ENCODE results near the gene DOCK4.

Gene DOCK4

GRCh38 chr7:111750228-111750627, 456.0 kb downstream of the DOCK4 start:
- no peak for DNase-seq

- no peak for DNase-seq
Observed at GRCh38 chr7:111749625-111750024, 456.6 kb downstream of the DOCK4 start.

DNA sequence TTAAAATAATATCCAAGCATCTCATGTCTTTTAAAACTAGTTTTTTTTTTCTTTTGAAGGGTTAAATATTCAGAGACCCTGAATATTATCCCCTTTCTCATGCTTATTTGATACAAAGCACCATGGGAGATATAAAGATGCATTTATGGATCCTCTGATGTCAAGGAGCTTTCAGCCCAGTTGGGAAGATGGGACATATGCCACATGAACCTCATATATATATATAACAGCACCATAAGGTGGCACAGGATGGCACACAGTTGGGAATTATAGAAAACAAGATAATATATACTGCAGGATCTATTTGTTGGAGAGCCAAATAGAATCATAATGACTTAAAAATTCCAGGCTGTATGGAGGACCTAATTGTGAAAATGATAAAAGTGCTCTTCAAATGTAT, 458.5 kb downstream of the DOCK4 start:
- no peak for DNase-seq

DNA sequence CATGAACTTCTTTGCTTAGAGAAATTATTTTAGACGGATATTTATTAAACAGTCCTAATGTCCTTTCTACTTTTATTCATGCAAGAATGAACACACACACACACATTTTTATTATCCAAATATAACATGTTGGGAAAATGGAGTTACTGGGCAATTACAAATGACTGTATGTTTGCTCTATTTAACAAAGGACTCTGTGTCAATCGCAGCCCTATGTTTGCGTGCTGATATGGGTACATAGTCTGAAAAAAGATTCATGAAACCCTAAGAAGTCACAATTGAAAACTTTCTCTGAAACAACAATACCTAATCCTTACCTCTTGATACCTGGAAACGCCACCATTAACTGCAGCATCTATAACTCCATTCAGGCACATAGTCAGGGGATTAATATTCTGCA, 459.2 kb downstream of the DOCK4 start:
- no peak for DNase-seq

DNA sequence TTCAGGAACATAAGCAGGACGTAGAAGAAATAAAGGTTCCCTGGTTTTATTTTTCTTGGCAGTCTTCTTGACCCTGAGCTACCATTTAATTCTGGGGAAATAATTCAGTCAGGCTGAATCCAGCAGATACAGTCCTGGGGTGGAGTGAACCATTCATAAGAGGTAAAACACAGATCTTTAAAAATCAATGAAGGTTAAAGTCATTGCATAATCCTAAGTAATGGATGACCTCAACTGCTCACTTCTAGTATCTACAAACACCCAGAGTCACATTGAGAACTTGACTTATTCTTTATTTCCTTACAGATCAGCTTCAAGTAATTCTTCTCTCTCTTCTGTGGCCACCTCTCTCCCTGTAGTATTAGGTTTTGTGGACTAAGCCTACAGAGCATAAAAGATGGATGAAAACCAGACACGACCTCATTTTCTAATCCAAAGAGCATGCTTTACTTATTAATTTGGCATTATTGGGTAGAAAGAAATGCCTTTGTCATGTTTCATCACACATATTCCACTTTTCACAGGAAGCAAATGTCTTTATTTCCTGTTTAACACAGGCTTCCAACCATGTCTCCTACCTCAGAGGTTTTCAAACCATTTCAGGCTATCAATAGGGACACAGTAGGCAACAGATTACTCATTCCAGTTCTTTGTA, 461.6 kb downstream of the DOCK4 start:
- no peak for DNase-seq

DNA sequence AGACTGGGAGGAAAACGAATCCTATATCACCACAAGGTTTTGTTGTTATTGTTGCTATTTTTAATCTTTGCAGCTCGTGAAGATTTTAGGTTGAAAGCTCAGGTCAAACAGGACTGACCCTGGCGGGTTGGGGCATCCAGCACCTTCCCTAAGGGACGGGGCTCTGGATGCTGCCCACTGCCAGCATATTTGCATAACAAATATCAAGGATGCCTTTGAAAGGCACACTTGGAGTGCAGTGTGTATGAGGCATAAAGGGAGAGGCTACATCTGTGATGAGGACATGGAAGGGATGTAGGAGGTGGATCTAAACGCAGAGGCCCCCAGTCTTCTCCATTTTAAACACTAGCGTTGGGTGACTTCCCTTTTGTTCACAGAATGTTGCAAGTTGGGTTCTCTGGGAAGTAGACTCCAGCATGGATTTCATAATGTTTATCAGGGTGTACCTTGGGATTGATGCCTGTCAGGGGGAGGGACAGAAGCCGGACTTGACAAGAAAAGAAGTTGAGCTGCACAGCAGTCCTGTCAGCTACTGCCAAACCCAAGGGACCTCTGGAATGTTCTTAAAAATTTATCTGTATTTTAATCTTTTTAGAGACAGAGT, 462.9 kb downstream of the DOCK4 start:
- DNase-seq: no peak

GRCh38 chr7:111741811-111742240, 464.4 kb downstream of the DOCK4 start:
- peak; percentile 3 for DNase-seq

DNA sequence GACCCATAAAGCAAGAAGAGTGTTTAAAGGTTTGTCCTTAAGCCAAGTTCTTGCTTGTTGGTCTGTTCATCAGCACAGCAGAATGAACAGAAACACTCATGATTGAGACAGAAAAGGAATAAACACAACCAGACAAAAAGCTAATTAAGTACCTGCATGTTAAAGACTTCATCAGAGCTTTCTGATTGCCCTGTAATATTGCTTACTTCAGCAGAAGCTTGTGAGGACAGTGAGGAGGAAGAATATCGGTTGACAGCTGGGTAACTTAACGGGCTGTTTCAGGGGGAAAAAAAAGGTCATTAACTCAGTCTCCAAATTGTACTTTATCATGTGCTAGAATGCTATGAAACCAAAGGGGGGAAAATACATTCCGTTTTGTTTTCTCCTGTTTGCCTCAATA, 465.3 kb downstream of the DOCK4 start:
- DNase-seq: no peak

GRCh38 chr7:111736552-111736874, 469.7 kb downstream of the DOCK4 start:
- DNase-seq: no peak

DNA sequence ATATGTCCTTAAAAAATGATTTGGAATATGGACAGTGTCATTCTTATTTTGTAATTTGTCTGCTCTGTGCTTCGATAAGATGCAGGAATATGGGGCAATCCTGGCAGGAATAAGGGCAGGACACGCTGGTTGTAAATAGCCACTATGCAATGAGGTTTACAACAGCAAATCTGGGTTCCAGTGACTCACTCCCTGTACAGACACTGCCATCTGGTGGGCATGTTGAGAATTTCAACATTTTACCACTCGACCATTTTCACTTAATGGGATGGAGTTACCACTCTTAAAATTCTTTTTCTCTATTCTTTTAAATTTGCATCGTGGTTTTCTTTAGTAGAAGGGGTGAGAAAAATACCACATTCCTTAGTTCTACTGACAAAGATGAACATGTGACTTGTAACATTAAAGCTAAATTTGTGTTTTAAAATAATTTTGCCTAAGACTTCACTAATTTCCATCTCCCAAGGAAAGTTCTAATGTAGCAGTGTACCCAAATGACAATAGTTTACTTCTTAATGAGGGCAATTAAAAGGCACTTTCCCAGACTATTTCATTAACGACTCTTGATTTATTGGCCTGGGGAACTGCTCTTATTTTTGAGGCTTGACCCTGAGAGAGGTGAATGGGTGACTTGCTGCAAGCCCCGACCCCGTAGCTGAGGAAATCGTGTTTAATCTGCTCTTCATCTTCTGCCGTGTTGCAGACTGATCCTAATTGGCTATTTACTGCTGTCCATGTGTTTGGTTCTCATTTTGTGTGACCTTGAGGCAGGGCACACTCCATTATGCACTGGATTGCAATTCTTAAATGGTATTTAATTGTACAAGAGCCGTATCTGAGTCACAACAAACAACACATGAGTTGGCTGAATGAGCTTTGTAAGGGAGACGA, 470.3 kb downstream of the DOCK4 start:
- peak; percentile 54 for DNase-seq

GRCh38 chr7:111734954-111735660, 471.1 kb downstream of the DOCK4 start:
- DNase-seq: no peak

- no peak for DNase-seq
Observed at GRCh38 chr7:111732923-111733322, 473.3 kb downstream of the DOCK4 start.

- no peak for DNase-seq
Observed at GRCh38 chr7:111730476-111731300, 475.5 kb downstream of the DOCK4 start.

DNA sequence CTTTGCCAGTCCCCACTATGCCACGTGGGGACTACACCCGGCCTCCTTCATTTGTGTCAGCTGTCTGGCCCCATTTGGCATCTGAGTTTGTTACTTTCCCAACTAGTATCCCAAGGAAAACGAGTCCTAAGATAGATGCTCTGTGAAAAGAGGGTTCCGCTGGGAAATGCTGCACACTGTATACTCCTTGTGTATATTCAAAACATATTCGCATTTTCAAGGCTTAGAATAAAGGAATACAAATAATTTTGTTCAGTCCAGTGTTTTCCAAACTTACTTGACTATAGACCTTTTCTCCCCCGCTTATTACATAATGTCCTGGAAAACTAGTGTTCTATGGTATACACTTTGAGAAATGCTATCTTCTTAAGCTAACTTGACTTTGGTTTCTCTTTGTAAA, 476.1 kb downstream of the DOCK4 start:
- DNase-seq: no peak

GRCh38 chr7:111729483-111729882, 476.7 kb downstream of the DOCK4 start:
- no peak for DNase-seq

GRCh38 chr7:111728635-111728995, 477.6 kb downstream of the DOCK4 start:
- no peak for DNase-seq

GRCh38 chr7:111727905-111728634, 478.1 kb downstream of the DOCK4 start:
- DNase-seq: no peak

DNA sequence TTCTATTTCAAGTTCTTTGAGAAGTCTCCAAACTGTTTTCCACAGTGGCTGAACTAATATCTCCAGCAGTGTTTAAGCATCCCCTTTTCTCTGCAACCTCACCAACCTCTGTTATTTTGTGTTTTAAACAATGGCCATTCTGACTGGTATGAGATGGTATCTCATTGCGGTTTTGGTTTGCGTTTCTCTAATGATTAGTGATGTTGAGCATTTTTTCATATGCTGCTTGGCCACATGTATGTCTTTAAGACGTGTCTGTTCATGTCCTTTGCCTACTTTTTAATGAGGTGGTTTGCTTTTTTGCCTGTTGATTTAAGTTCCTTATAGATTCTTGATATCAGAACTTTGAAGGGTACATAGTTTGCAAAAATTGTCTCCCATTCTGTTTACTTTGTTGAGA, 487.3 kb downstream of the DOCK4 start:
- DNase-seq: no peak

GRCh38 chr7:111711426-111712065, 494.7 kb downstream of the DOCK4 start:
- DNase-seq: no peak

DNA sequence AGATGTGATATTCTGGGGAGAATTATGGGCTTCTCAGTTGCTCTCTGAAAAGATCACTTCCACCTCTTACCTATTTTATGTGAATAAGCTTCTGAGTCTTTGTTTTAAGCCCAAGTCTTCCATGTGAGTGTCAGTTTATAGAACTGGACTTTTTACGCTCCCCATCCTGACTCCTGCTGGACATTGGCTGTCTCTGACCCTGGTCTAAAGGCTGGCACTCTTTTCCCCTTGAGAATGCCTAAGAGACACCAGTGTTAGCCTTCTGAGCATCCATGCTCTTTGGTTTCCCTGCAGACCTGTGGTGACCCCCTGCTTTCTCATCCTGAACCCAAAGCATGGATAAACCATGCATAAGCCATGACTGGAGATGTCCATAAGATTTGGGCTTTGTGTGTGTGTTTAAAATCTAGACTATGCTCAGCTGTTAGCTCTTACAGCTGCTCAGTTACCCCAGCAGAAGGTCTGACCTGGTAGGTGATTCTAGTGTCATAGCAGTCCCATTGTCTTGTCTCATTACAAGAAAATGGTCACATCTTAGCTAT, 495.3 kb downstream of the DOCK4 start:
- DNase-seq: no peak

DNA sequence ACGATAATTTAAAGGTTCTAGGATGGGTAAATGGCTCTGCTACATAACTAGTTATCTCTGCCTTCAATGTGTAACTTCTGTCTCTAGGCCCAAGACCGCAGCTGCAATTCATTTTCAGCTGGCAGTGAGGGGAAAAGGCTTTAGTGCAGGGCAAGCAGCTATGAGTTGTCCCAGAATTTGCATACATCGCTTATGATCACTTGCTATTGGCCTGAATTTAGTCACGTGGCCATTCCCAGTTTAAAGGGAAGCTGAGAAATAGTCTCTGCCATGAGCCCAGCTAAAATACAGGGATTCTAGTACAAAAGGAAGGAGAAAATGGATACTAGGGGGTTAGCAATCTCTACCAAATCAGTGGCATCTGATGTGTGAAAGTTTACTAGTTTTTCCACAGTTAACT, 498.1 kb downstream of the DOCK4 start:
- DNase-seq: no peak

Measured in activated T-cell treated with anti-CD3 and anti-CD28 coated beads for 4 hours (primary cell).